GM12878 (cell line): Measurements from ENCODE around the gene SLC38A1. TPM values are rescaled to one million over a fixed set of nuclear protein-coding genes. Genes with fewer than 3 reads are reported as not detected.
A peak's percentile ranks its signal among the peaks of the same experiment; 100 is the strongest.

Experiments used
- ATAC-seq: fragments of 200-7000 bp; cut with Tn5 transposase; 3 replicates; pipeline ENCODE4 v1.9.1; 2020; ENCODE audit warnings: mild to moderate bottlenecking, moderate library complexity
- BruUV-seq: library from RNA; stranded (reverse); fragments of 400-500 nt; replicated peaks from 2 replicates; lab custom pipeline; 2021; lab: Mats Ljungman, UMichigan
- CTCF ChIA-PET: fragments of 300-600 bp; sonication (Branson Sonifier 250); formaldehyde crosslinking; extraction: SDS; loops from one replicate; lab custom pipeline; 2021; ENCODE audit warnings: inconsistent platforms; lab: Yijun Ruan, JAX
- POLR2A ChIA-PET: fragments of 350-600 bp; formaldehyde crosslinking; extraction: SDS; loops from one replicate; lab custom pipeline; 2021; ENCODE audit warnings: inconsistent platforms; lab: Charles Lee
- RAD21 ChIA-PET: fragments of 300-600 bp; sonication (Branson Sonifier 250); formaldehyde crosslinking; loops from one replicate; lab custom pipeline; 2023; ENCODE audit warnings: antibody characterized with exemption; ENCODE audit not compliant: unreplicated experiment; lab: Charles Lee
- SMC1A ChIA-PET: fragments of 300-600 bp; sonication (Branson Sonifier 250); formaldehyde crosslinking; loops from one replicate; lab custom pipeline; 2023; ENCODE audit not compliant: unreplicated experiment, uncharacterized antibody; lab: Charles Lee
- DNase-seq: peaks from one replicate; pipeline ENCODE4 v3.0.0-alpha.2; 2011; ENCODE audit warnings: low read depth, low spot score
- FAIRE-seq: peaks from 3 replicates; lab custom pipeline; 2011; peaks lifted over from hg19 to GRCh38; lab: Jason Lieb, UNC
- H2AFZ ChIP-seq: 2 replicates; pipeline ENCODE4 v1.6.0; 2011; ENCODE audit warnings: low read depth, low read length, control low read depth; ENCODE audit not compliant: control insufficient read depth
- H3K27ac ChIP-seq: 2 replicates; pipeline ENCODE4 v1.5.1; 2011; ENCODE audit warnings: control low read depth; ENCODE audit not compliant: control insufficient read depth, insufficient read depth
- H3K27me3 ChIP-seq, 2 experiments: replicated peaks in 1 of 2; 2 replicates each; pipeline versions ENCODE4 v1.6.0 to v1.6.1; 2011; ENCODE audit warnings: low read length in 1 of 2; ENCODE audit not compliant: control insufficient read depth in 2 of 2, insufficient read depth in 2 of 2
- H3K36me3 ChIP-seq, 2 experiments: 2 replicates each; pipeline ENCODE4 v1.5.1; 2011; ENCODE audit warnings: low read length in 1 of 2; ENCODE audit not compliant: control insufficient read depth in 2 of 2, insufficient read depth in 2 of 2
- H3K4me1 ChIP-seq: 2 replicates; pipeline ENCODE4 v1.6.1; 2011; ENCODE audit warnings: mild to moderate bottlenecking, low read length, moderate library complexity, mixed read lengths; ENCODE audit not compliant: control insufficient read depth, insufficient read depth
- H3K4me2 ChIP-seq: 2 replicates; pipeline ENCODE4 v1.6.0; 2011; ENCODE audit warnings: control low read depth; ENCODE audit not compliant: control insufficient read depth, insufficient read depth
- H3K4me3 ChIP-seq: fragments of 200-600 bp; sonication (generic); 2 replicates; pipeline ENCODE4 v1.5.1; 2016
- H3K79me2 ChIP-seq: 2 replicates; pipeline ENCODE4 v1.6.0; 2011; ENCODE audit warnings: low read length; ENCODE audit not compliant: control insufficient read depth, insufficient read depth
- H3K9ac ChIP-seq: 2 replicates; pipeline ENCODE4 v1.8.0; 2011; ENCODE audit warnings: low read length, control low read depth, mixed read lengths; ENCODE audit not compliant: control insufficient read depth, insufficient read depth
- H3K9me3 ChIP-seq: replicated peaks from 3 replicates; pipeline ENCODE4 v1.5.1; 2011; ENCODE audit warnings: mild to moderate bottlenecking, low read length; ENCODE audit not compliant: control insufficient read depth, insufficient read depth
- H4K20me1 ChIP-seq: 2 replicates; pipeline ENCODE4 v1.6.0; 2011; ENCODE audit not compliant: control insufficient read depth, insufficient read depth
- BCL11A ChIP-seq: IDR thresholded peaks from 2 replicates; pipeline ENCODE4 v1.6.1; 2011; ENCODE audit warnings: low read depth, low read length
- BHLHE40 ChIP-seq, 2 experiments: fragments of 450-650 bp in 1 of 2; IDR thresholded peaks; 2 replicates each; pipeline ENCODE4 v1.6.1; 2011 to 2017; ENCODE audit warnings: low read depth in 2 of 2, borderline replicate concordance in 1 of 2, improper control_type of control experiment in 1 of 2, low read length in 1 of 2, mild to moderate bottlenecking in 1 of 2
- BMI1 ChIP-seq: fragments of 450-650 bp; IDR thresholded peaks from 2 replicates; pipeline ENCODE4 v1.6.1; 2016; ENCODE audit warnings: mild to moderate bottlenecking, moderate library complexity, borderline replicate concordance
- CBX5 ChIP-seq: sonication (generic); IDR thresholded peaks from 2 replicates; pipeline ENCODE4 v1.6.1; 2016; ENCODE audit warnings: low read depth, moderate library complexity, mild to moderate bottlenecking, inconsistent platforms
- CREB1 ChIP-seq: IDR thresholded peaks from 2 replicates; pipeline ENCODE4 v1.6.1; 2012; ENCODE audit warnings: low read depth, mild to moderate bottlenecking, inconsistent platforms
- EP300 ChIP-seq, 2 experiments: fragments of 150-350 bp in 1 of 2; IDR thresholded peaks; 2 replicates each; pipeline ENCODE4 v1.6.1; 2011 to 2012; ENCODE audit warnings: low read depth in 2 of 2, low read length in 2 of 2, borderline replicate concordance in 1 of 2, improper control_type of control experiment in 1 of 2, inconsistent platforms in 1 of 2; ENCODE audit not compliant: control insufficient read depth in 1 of 2
- MTA2 ChIP-seq: fragments of 450-650 bp; IDR thresholded peaks from 2 replicates; pipeline ENCODE4 v1.6.1; 2016; ENCODE audit warnings: low read depth, mild to moderate bottlenecking, moderate library complexity
- NR2F1 ChIP-seq: fragments of 450-650 bp; conservative IDR thresholded peaks from 2 replicates; pipeline ENCODE4 v1.6.1; 2017; ENCODE audit warnings: mild to moderate bottlenecking
- POU2F2 ChIP-seq: IDR thresholded peaks from 3 replicates; pipeline ENCODE4 v1.6.1; 2011; ENCODE audit warnings: low read depth, mild to moderate bottlenecking, low read length, borderline replicate concordance
- RUNX3 ChIP-seq: IDR thresholded peaks from 2 replicates; pipeline ENCODE4 v1.6.1; 2012; ENCODE audit warnings: low read length, inconsistent platforms
- SMARCA5 ChIP-seq: fragments of 450-650 bp; IDR thresholded peaks from 2 replicates; pipeline ENCODE4 v1.6.1; 2017; ENCODE audit warnings: mild to moderate bottlenecking
- USF2 ChIP-seq: IDR thresholded peaks from 2 replicates; pipeline ENCODE4 v1.6.1; 2011; ENCODE audit warnings: low read depth, low read length, improper control_type of control experiment, borderline replicate concordance
- ZBTB33 ChIP-seq: fragments of 450-650 bp; IDR thresholded peaks from 2 replicates; pipeline ENCODE4 v1.6.1; 2017; ENCODE audit warnings: mild to moderate bottlenecking
- WGBS: methylation state at CpG from one replicate; pipeline ENCODE4 v1.1.6; 2016; ENCODE audit warnings: low lambda C conversion rate; ENCODE audit not compliant: insufficient replicate concordance, insufficient coverage; ENCODE audit errors: missing lambda C conversion rate; 5-methylcytosine and 5-hydroxymethylcytosine counted together
- in situ Hi-C: fragments of 300-500 bp; cut with MboI; formaldehyde crosslinking; loops from 9 replicates; pipeline ENCODE4 v1.14.3; 2018; ENCODE audit warnings: mixed read lengths
- intact Hi-C: fragments of 100-400 bp; cut with micrococcal nuclease; formaldehyde crosslinking; loops from one replicate; pipeline ENCODE4 v1.14.2; 2022; ENCODE audit not compliant: unreplicated experiment
- polyA plus RNA-seq, 11 experiments: library from polyadenylated mRNA; depleted of rRNA in 4 of 11; unstranded in 6 of 11; stranded (reverse) in 5 of 11; fragments of >200 nt; fragmentation: Nextera tagmentation in 4 of 11; fragmentation: Illumina TruSeq in 1 of 11; extraction: Ambion mirVana in 4 of 11; extraction: Trizol in 1 of 11; gene quantifications; 1 replicate in 1 of 11; 2 replicates in 10 of 11; pipeline versions ENCODE4 v1.2.1 to v1.2.3, GENCODE V29; 2011 to 2016; ENCODE audit warnings: inconsistent platforms in 2 of 11, missing spikeins in 2 of 11, low read depth in 1 of 11
- total RNA-seq, 4 experiments: library from RNA; depleted of rRNA in 3 of 4; stranded (reverse); fragments of >200 nt in 3 of 4; fragmentation: Illumina TruSeq in 1 of 4; extraction: Trizol in 1 of 4; gene quantifications; 2 replicates each; pipeline versions ENCODE4 v1.2.1 to v1.2.3, GENCODE V29; 2013 to 2021

The SLC38A1 gene
- total and polyA plus RNA-seq, 10 of the 15 experiments (the other 5 are each of a cell fraction or from before 2014, with no cell fraction given): 38.1 to 191 (median 144) TPM

GRCh38 chr12:46219877-46220655, 48.8 kb downstream of the SLC38A1 start (continued):
- TF ChIP-seq ZBTB33: peak; percentile 83; the same call in 1 of the 2 replicates

- no peaks in the 10 kb centered on the region for H3K27me3 ChIP-seq
- BruUV-seq: no TSS peak
- DNase-seq (no peak), FAIRE-seq (no peak), ATAC-seq (peak; percentile 4)
- H3K27ac ChIP-seq: peak overlapping the region; percentile 87
- no peak overlapping the region for H2AFZ ChIP-seq
- peaks cover 8 to 25% of the 10 kb centered on the region in 2 experiments for H3K36me3 ChIP-seq
- H3K4me3 ChIP-seq: peak overlapping the region; percentile 44; the same call in 1 of the 2 replicates
- H3K4me2 ChIP-seq: peak overlapping the region; percentile 67
- intact Hi-C loops: loop anchor here (5.0 kb wide), 1 partner anchor 227 kb away; the partner anchor contains the start of gene SCAF11
- H3K9ac ChIP-seq: no peak overlapping the region
- in situ Hi-C loops: loop anchor here (10.0 kb wide), 1 partner anchor 235 kb away; no protein-coding TSS in a partner anchor
- ChIA-PET CTCF (interaction anchor here (0.6 to 3.9 kb wide), 6 partner anchors 11 to 277 kb away, joined by 3 to 23 read pairs (median 4); no protein-coding TSS in a partner anchor), POLR2A (interaction anchor here (0.6 to 6.2 kb wide), 5 partner anchors 11 to 59 kb away, joined by 3 to 95 read pairs (median 30); partner anchors contain the start of gene SLC38A1), RAD21 (interaction anchor here (0.8 to 7.4 kb wide), 9 partner anchors 11 to 50 kb away, joined by 3 to 72 read pairs (median 31); partner anchors contain the start of gene SLC38A1), SMC1A (interaction anchor here (0.8 to 8.9 kb wide), 13 partner anchors 13 to 84 kb away, joined by 3 to 117 read pairs (median 30); partner anchors contain the start of gene SLC38A1)
- H3K9me3 ChIP-seq: no peaks in the 10 kb centered on the region
- peaks cover 65% of the 10 kb centered on the region for H3K4me1 ChIP-seq
- WGBS: 98% methylated on average over 2 of the region's 2 CpGs
- H4K20me1 ChIP-seq: no peaks in the 10 kb centered on the region
- peaks cover 74% of the 10 kb centered on the region for H3K79me2 ChIP-seq
- TF ChIP-seq BMI1 (no peak), POU2F2 (no peak), CREB1 (no peak), BCL11A (no peak), MTA2 (peak; percentile 57), NR2F1 (peak; percentile 38; the same call in 1 of the 2 replicates), EP300 (IDR thresholded peaks at IDR 0.05; ENCODE audit: borderline replicate concordance in 1 of 2, control insufficient read depth in 1 of 2, low read depth in 2 of 2, low read length in 2 of 2) (no peak), BHLHE40 (IDR thresholded peaks at IDR 0.05; ENCODE audit: borderline replicate concordance in 1 of 2, low read depth in 2 of 2, low read length in 1 of 2) (peak; percentile 41 to 72; a peak in 2 of 4 replicates), USF2 (no peak; the same call in 1 of the 2 replicates), RUNX3 (no peak), SMARCA5 (peak; percentile 51; the same call in 1 of the 2 replicates), ZBTB33 (no peak), CBX5 (no peak)
Observed at GRCh38 chr12:46219132-46219876, 49.5 kb downstream of the SLC38A1 start.
